CD4-positive, alpha-beta T cell treated with Interleukin-15 for 4 hours (primary cell): ENCODE results near the gene CD300E.

Source experiments
- DNase-seq: peaks from one replicate; pipeline ENCODE4 v3.0.0-alpha.2; 2020; ENCODE audit warnings: low spot score

The CD300E gene

DNA sequence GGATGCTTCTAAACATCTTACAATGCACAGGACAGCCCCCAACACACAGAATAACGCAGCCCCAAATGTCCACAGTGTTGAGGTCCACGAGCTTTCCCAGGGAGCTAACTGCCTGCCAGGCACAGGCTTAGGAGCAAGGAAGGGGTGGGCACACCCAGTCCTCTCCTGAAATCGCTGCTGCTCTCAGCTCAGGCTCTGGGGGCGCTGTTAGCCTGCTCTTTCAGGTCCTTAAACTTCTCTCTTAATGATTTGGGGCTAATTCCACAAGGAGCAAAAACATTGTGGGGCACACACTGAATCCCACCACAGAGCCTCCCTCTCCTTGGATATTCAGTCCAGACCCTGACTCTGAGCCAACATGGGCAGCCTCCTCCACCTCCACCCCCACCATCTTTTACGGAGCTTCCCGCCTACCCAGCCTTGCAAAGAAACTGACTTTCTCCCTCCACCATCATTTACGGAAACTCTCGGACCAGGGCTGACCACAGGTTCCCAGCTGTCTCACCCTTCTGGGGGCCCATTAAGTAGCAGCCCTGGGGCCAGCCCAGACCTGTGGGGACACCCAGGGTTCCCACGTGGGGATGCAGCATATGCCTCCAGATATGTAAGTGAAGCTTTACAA lies 57.3 kb downstream of the CD300E start:
- DNase-seq, result peak; percentile 19

GRCh38 chr17:74565126-74565525 lies 58.4 kb downstream of the CD300E start:
- DNase-seq, result no peak

DNA sequence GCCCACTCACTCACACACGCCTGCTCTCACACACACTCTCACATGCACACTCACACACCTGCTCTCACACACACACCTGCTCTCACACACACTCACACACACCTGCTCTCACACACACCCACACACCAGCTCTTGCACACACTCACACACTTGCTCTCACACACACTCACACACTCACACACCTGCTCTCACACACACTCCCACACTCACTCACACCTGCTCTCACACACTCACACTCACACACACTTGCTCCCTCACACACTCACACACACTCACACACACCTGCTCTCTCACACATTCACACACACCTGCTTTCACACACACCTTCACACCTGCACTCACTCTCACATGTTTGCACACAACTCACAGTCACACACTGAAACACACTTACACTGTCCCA lies 60.2 kb downstream of the CD300E start:
- no peak for DNase-seq

GRCh38 chr17:74561586-74561985 lies 62.0 kb downstream of the CD300E start:
- no peak for DNase-seq
